GM12878 (cell line): ENCODE results near the gene ARHGEF6. TPM values are rescaled to one million over a fixed set of nuclear protein-coding genes. Genes with fewer than 3 reads are reported as not detected.

Experiments
- ATAC-seq: fragments of 200-7000 bp; cut with Tn5 transposase; 3 replicates; pipeline ENCODE4 v1.9.1; 2020; ENCODE audit warnings: mild to moderate bottlenecking, moderate library complexity
- BruUV-seq: library from RNA; stranded (reverse); fragments of 400-500 nt; replicated peaks from 2 replicates; lab custom pipeline; 2021; lab: Mats Ljungman, UMichigan
- CTCF ChIA-PET: fragments of 300-600 bp; sonication (Branson Sonifier 250); formaldehyde crosslinking; extraction: SDS; loops from one replicate; lab custom pipeline; 2021; ENCODE audit warnings: inconsistent platforms; lab: Yijun Ruan, JAX
- POLR2A ChIA-PET: fragments of 350-600 bp; formaldehyde crosslinking; extraction: SDS; loops from one replicate; lab custom pipeline; 2021; ENCODE audit warnings: inconsistent platforms; lab: Charles Lee
- RAD21 ChIA-PET: fragments of 300-600 bp; sonication (Branson Sonifier 250); formaldehyde crosslinking; loops from one replicate; lab custom pipeline; 2023; ENCODE audit warnings: antibody characterized with exemption; ENCODE audit not compliant: unreplicated experiment; lab: Charles Lee
- SMC1A ChIA-PET: fragments of 300-600 bp; sonication (Branson Sonifier 250); formaldehyde crosslinking; loops from one replicate; lab custom pipeline; 2023; ENCODE audit not compliant: unreplicated experiment, uncharacterized antibody; lab: Charles Lee
- DNase-seq: peaks from one replicate; pipeline ENCODE4 v3.0.0-alpha.2; 2011; ENCODE audit warnings: low read depth, low spot score
- FAIRE-seq: peaks from 3 replicates; lab custom pipeline; 2011; peaks lifted over from hg19 to GRCh38; lab: Jason Lieb, UNC
- H2AFZ ChIP-seq: 2 replicates; pipeline ENCODE4 v1.6.0; 2011; ENCODE audit warnings: low read depth, low read length, control low read depth; ENCODE audit not compliant: control insufficient read depth
- H3K27ac ChIP-seq: 2 replicates; pipeline ENCODE4 v1.5.1; 2011; ENCODE audit warnings: control low read depth; ENCODE audit not compliant: control insufficient read depth, insufficient read depth
- H3K27me3 ChIP-seq, 2 experiments: replicated peaks in 1 of 2; 2 replicates each; pipeline versions ENCODE4 v1.6.0 to v1.6.1; 2011; ENCODE audit warnings: low read length in 1 of 2; ENCODE audit not compliant: control insufficient read depth in 2 of 2, insufficient read depth in 2 of 2
- H3K36me3 ChIP-seq, 2 experiments: 2 replicates each; pipeline ENCODE4 v1.5.1; 2011; ENCODE audit warnings: low read length in 1 of 2; ENCODE audit not compliant: control insufficient read depth in 2 of 2, insufficient read depth in 2 of 2
- H3K4me1 ChIP-seq: 2 replicates; pipeline ENCODE4 v1.6.1; 2011; ENCODE audit warnings: mild to moderate bottlenecking, low read length, moderate library complexity, mixed read lengths; ENCODE audit not compliant: control insufficient read depth, insufficient read depth
- H3K4me2 ChIP-seq: 2 replicates; pipeline ENCODE4 v1.6.0; 2011; ENCODE audit warnings: control low read depth; ENCODE audit not compliant: control insufficient read depth, insufficient read depth
- H3K4me3 ChIP-seq: fragments of 200-600 bp; sonication (generic); 2 replicates; pipeline ENCODE4 v1.5.1; 2016
- H3K79me2 ChIP-seq: 2 replicates; pipeline ENCODE4 v1.6.0; 2011; ENCODE audit warnings: low read length; ENCODE audit not compliant: control insufficient read depth, insufficient read depth
- H3K9ac ChIP-seq: 2 replicates; pipeline ENCODE4 v1.8.0; 2011; ENCODE audit warnings: low read length, control low read depth, mixed read lengths; ENCODE audit not compliant: control insufficient read depth, insufficient read depth
- H3K9me3 ChIP-seq: replicated peaks from 3 replicates; pipeline ENCODE4 v1.5.1; 2011; ENCODE audit warnings: mild to moderate bottlenecking, low read length; ENCODE audit not compliant: control insufficient read depth, insufficient read depth
- H4K20me1 ChIP-seq: 2 replicates; pipeline ENCODE4 v1.6.0; 2011; ENCODE audit not compliant: control insufficient read depth, insufficient read depth
- BHLHE40 ChIP-seq, 2 experiments: fragments of 450-650 bp in 1 of 2; IDR thresholded peaks; 2 replicates each; pipeline ENCODE4 v1.6.1; 2011 to 2017; ENCODE audit warnings: low read depth in 2 of 2, borderline replicate concordance in 1 of 2, improper control_type of control experiment in 1 of 2, low read length in 1 of 2, mild to moderate bottlenecking in 1 of 2
- BRCA1 ChIP-seq: IDR thresholded peaks from 2 replicates; pipeline ENCODE4 v1.6.1; 2011; ENCODE audit warnings: low read depth, low read length, improper control_type of control experiment
- CBX5 ChIP-seq: sonication (generic); IDR thresholded peaks from 2 replicates; pipeline ENCODE4 v1.6.1; 2016; ENCODE audit warnings: low read depth, moderate library complexity, mild to moderate bottlenecking, inconsistent platforms
- NFYA ChIP-seq: IDR thresholded peaks from 2 replicates; pipeline ENCODE4 v1.6.1; 2011; ENCODE audit warnings: low read depth, mild to moderate bottlenecking, low read length, improper control_type of control experiment, borderline replicate concordance
- POLR2AphosphoS5 ChIP-seq: IDR thresholded peaks from 2 replicates; pipeline ENCODE4 v1.6.1; 2011; ENCODE audit warnings: mild to moderate bottlenecking, low read length, inconsistent platforms
- RAD21 ChIP-seq: IDR thresholded peaks from 2 replicates; pipeline ENCODE4 v1.6.1; 2011; ENCODE audit warnings: mild to moderate bottlenecking, low read depth, low read length, moderate library complexity; ENCODE audit not compliant: insufficient read depth
- SIX5 ChIP-seq: IDR thresholded peaks from 2 replicates; pipeline ENCODE4 v1.6.1; 2011; ENCODE audit warnings: mild to moderate bottlenecking, low read depth, low read length, moderate library complexity; ENCODE audit not compliant: severe bottlenecking
- SRF ChIP-seq, 2 experiments: IDR thresholded peaks; 2 replicates each; pipeline ENCODE4 v1.6.1; 2011; ENCODE audit warnings: low read depth in 2 of 2, low read length in 2 of 2, mild to moderate bottlenecking in 1 of 2, moderate library complexity in 1 of 2
- STAT3 ChIP-seq: IDR thresholded peaks from 2 replicates; pipeline ENCODE4 v1.6.1; 2011; ENCODE audit warnings: low read depth, low read length, improper control_type of control experiment
- TCF3 ChIP-seq: IDR thresholded peaks from 2 replicates; pipeline ENCODE4 v1.6.1; 2012; ENCODE audit warnings: low read depth, mild to moderate bottlenecking, low read length, borderline replicate concordance; ENCODE audit not compliant: insufficient read depth
- WGBS: methylation state at CpG from one replicate; pipeline ENCODE4 v1.1.6; 2016; ENCODE audit warnings: low lambda C conversion rate; ENCODE audit not compliant: insufficient replicate concordance, insufficient coverage; ENCODE audit errors: missing lambda C conversion rate; 5-methylcytosine and 5-hydroxymethylcytosine counted together
- in situ Hi-C: fragments of 300-500 bp; cut with MboI; formaldehyde crosslinking; loops from 9 replicates; pipeline ENCODE4 v1.14.3; 2018; ENCODE audit warnings: mixed read lengths
- intact Hi-C: fragments of 100-400 bp; cut with micrococcal nuclease; formaldehyde crosslinking; loops from one replicate; pipeline ENCODE4 v1.14.2; 2022; ENCODE audit not compliant: unreplicated experiment
- polyA plus RNA-seq, 11 experiments: library from polyadenylated mRNA; depleted of rRNA in 4 of 11; unstranded in 6 of 11; stranded (reverse) in 5 of 11; fragments of >200 nt; fragmentation: Nextera tagmentation in 4 of 11; fragmentation: Illumina TruSeq in 1 of 11; extraction: Ambion mirVana in 4 of 11; extraction: Trizol in 1 of 11; gene quantifications; 1 replicate in 1 of 11; 2 replicates in 10 of 11; pipeline versions ENCODE4 v1.2.1 to v1.2.3, GENCODE V29; 2011 to 2016; ENCODE audit warnings: inconsistent platforms in 2 of 11, missing spikeins in 2 of 11, low read depth in 1 of 11
- total RNA-seq, 4 experiments: library from RNA; depleted of rRNA in 3 of 4; stranded (reverse); fragments of >200 nt in 3 of 4; fragmentation: Illumina TruSeq in 1 of 4; extraction: Trizol in 1 of 4; gene quantifications; 2 replicates each; pipeline versions ENCODE4 v1.2.1 to v1.2.3, GENCODE V29; 2013 to 2021
- TF ChIP-seq, protein P1 (sequence below): IDR thresholded peaks from 2 replicates; pipeline ENCODE4 v1.6.1; 2011; ENCODE audit warnings: borderline replicate concordance, low read depth, mild to moderate bottlenecking, moderate library complexity, low read length; ENCODE audit not compliant: insufficient read depth, poor library complexity, severe bottlenecking
- TF ChIP-seq, protein P2 (sequence below): IDR thresholded peaks from 2 replicates; pipeline ENCODE4 v1.6.1; 2012; ENCODE audit warnings: low read depth, low read length, improper control_type of control experiment
- TF ChIP-seq, protein P3 (sequence below): IDR thresholded peaks from 2 replicates; pipeline ENCODE4 v1.6.1; 2012; ENCODE audit warnings: low read depth, low read length, improper control_type of control experiment
- TF ChIP-seq, protein P4 (sequence below): fragments of 450-650 bp; IDR thresholded peaks from 2 replicates; pipeline ENCODE4 v1.6.1; 2017; ENCODE audit warnings: mild to moderate bottlenecking, low read depth, inconsistent platforms; ENCODE audit not compliant: poor library complexity, severe bottlenecking
- TF ChIP-seq, protein P5 (sequence below): fragments of 450-650 bp; IDR thresholded peaks from 2 replicates; pipeline ENCODE4 v1.6.1; 2017; ENCODE audit warnings: low read depth, mild to moderate bottlenecking, moderate library complexity

Gene ARHGEF6
- total and polyA plus RNA-seq, 10 of the 15 experiments (the other 5 are each of a cell fraction or from before 2014, with no cell fraction given) = 5.4 to 29.7 (median 18.0) TPM

DNA sequence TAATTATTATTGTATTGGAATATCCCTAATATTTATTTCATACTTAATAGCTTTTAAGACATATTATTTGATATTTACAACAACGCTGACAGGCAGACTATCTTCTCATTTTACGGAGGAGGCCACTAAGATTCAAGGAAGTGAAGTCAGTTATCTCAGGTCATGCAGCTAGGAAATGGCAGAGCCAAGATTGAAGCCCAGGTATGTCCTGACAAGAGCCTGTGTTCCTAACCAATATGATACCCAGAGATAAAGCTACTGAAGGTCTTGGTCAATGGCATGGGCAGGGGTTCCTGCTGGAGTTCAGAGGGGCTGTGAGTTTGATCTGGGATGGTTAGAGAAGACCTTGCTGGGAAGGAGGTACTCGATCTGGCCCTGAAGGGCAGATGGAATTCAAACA, 47.1 kb downstream of the ARHGEF6 start:
- BruUV-seq = no TSS peak
- Histone ChIP-seq H3K9ac (no peak overlapping the region), H3K4me1 (no peaks in the 10 kb centered on the region), H3K4me2 (no peak overlapping the region), H3K36me3 (no peaks in the 10 kb centered on the region), H3K4me3 (no peak overlapping the region), H3K79me2 (no peaks in the 10 kb centered on the region), H3K27ac (no peak overlapping the region), H2AFZ (no peak overlapping the region), H3K9me3 (no peaks in the 10 kb centered on the region), H3K27me3 (no peaks in the 10 kb centered on the region), H4K20me1 (no peaks in the 10 kb centered on the region)
- ChIA-PET CTCF (interaction anchor here (0.7 to 1.5 kb wide), 2 partner anchors 13 kb away, joined by 3 to 5 read pairs; no protein-coding TSS in a partner anchor), POLR2A (no interaction called here), SMC1A (no interaction called here), RAD21 (no interaction called here)
- DNase-seq (no peak), FAIRE-seq (no peak), ATAC-seq (no peak)
- WGBS = 62% methylated on average over 3 of the region's 3 CpGs
- intact Hi-C loops = no loop called here
- in situ Hi-C loops = no loop called here
- TF ChIP-seq TCF3 (no peak), RAD21 (no peak), POLR2AphosphoS5 (no peak), CBX5 (no peak), NFYA (no peak), SIX5 (no peak), STAT3 (no peak), BHLHE40 (IDR thresholded peaks at IDR 0.05; ENCODE audit: borderline replicate concordance in 1 of 2, low read depth in 2 of 2, low read length in 1 of 2) (no peak), SRF (IDR thresholded peaks at IDR 0.05; ENCODE audit: low read depth in 2 of 2, low read length in 2 of 2) (no peak), BRCA1 (no peak)
- TF ChIP-seq, protein P1, sequence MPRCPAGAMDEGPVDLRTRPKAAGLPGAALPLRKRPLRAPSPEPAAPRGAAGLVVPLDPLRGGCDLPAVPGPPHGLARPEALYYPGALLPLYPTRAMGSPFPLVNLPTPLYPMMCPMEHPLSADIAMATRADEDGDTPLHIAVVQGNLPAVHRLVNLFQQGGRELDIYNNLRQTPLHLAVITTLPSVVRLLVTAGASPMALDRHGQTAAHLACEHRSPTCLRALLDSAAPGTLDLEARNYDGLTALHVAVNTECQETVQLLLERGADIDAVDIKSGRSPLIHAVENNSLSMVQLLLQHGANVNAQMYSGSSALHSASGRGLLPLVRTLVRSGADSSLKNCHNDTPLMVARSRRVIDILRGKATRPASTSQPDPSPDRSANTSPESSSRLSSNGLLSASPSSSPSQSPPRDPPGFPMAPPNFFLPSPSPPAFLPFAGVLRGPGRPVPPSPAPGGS = no peak
- TF ChIP-seq, protein P2, sequence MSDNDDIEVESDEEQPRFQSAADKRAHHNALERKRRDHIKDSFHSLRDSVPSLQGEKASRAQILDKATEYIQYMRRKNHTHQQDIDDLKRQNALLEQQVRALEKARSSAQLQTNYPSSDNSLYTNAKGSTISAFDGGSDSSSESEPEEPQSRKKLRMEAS = no peak
- TF ChIP-seq, protein P3, sequence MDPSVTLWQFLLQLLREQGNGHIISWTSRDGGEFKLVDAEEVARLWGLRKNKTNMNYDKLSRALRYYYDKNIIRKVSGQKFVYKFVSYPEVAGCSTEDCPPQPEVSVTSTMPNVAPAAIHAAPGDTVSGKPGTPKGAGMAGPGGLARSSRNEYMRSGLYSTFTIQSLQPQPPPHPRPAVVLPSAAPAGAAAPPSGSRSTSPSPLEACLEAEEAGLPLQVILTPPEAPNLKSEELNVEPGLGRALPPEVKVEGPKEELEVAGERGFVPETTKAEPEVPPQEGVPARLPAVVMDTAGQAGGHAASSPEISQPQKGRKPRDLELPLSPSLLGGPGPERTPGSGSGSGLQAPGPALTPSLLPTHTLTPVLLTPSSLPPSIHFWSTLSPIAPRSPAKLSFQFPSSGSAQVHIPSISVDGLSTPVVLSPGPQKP = no peak
- TF ChIP-seq, protein P4, sequence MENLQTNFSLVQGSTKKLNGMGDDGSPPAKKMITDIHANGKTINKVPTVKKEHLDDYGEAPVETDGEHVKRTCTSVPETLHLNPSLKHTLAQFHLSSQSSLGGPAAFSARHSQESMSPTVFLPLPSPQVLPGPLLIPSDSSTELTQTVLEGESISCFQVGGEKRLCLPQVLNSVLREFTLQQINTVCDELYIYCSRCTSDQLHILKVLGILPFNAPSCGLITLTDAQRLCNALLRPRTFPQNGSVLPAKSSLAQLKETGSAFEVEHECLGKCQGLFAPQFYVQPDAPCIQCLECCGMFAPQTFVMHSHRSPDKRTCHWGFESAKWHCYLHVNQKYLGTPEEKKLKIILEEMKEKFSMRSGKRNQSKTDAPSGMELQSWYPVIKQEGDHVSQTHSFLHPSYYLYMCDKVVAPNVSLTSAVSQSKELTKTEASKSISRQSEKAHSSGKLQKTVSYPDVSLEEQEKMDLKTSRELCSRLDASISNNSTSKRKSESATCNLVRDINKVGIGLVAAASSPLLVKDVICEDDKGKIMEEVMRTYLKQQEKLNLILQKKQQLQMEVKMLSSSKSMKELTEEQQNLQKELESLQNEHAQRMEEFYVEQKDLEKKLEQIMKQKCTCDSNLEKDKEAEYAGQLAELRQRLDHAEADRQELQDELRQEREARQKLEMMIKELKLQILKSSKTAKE = no peak
- TF ChIP-seq, protein P5, sequence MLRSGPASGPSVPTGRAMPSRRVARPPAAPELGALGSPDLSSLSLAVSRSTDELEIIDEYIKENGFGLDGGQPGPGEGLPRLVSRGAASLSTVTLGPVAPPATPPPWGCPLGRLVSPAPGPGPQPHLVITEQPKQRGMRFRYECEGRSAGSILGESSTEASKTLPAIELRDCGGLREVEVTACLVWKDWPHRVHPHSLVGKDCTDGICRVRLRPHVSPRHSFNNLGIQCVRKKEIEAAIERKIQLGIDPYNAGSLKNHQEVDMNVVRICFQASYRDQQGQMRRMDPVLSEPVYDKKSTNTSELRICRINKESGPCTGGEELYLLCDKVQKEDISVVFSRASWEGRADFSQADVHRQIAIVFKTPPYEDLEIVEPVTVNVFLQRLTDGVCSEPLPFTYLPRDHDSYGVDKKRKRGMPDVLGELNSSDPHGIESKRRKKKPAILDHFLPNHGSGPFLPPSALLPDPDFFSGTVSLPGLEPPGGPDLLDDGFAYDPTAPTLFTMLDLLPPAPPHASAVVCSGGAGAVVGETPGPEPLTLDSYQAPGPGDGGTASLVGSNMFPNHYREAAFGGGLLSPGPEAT = no peak
